GM13977 (cell line): ENCODE results near the gene ANKS3.

Experiments used
- DNase-seq: peaks from one replicate; pipeline ENCODE4 v3.0.0; 2012; ENCODE audit warnings: low spot score
- in situ Hi-C: fragments of 300-500 bp; cut with MboI; formaldehyde crosslinking; loops from one replicate; pipeline ENCODE4 v1.12.0; 2022; ENCODE audit warnings: low sequenced_read_pairs, low pct_unique_long_range_greater_than_20kb, mixed read lengths, inconsistent platforms; ENCODE audit not compliant: unreplicated experiment
- TF ChIP-seq, protein P1 (sequence below): IDR thresholded peaks from 2 replicates; pipeline ENCODE4 v1.5.1; 2012; ENCODE audit warnings: mild to moderate bottlenecking, control low read depth; ENCODE audit not compliant: insufficient read depth; ENCODE audit errors: extremely low read depth, missing control alignments

Gene ANKS3

DNA sequence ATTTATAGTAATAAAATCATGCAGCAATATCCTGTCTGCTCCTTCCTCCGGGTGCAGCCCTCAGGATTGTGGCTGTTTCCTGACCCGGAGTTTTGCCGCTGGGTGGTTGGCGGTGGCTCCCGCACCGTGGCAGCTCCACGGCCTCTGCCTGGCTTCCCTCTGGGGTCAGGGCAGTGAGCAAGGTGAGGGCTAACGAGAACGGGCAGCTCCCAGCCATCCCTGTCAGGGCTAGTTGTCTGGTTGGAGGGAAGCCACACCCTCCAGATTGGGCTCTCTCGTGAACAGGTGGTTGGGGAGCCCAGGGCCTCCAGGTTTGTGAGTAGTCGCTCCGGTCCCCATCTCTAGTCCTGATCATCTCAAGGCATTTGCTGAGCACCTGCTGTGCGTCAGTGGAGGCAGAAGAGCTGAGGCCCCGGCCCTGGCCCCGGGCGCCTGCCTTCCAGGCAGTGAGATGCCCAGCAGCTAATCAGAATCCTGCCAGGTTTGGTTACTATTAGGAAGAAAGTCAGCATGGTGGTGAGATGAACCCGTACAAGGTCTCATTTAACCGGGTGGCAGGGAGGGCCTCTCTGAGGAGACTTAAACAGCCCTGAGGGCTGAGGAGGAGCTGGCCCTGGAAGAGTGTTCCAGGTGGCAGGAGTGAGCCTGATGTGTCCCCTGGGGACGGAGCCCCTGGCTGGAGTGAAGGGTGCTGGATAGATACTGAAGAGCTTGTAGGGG, 43.0 kb downstream of the ANKS3 start:
- DNase-seq: no peak
- in situ Hi-C loops: no loop called here
- TF ChIP-seq, protein P1, sequence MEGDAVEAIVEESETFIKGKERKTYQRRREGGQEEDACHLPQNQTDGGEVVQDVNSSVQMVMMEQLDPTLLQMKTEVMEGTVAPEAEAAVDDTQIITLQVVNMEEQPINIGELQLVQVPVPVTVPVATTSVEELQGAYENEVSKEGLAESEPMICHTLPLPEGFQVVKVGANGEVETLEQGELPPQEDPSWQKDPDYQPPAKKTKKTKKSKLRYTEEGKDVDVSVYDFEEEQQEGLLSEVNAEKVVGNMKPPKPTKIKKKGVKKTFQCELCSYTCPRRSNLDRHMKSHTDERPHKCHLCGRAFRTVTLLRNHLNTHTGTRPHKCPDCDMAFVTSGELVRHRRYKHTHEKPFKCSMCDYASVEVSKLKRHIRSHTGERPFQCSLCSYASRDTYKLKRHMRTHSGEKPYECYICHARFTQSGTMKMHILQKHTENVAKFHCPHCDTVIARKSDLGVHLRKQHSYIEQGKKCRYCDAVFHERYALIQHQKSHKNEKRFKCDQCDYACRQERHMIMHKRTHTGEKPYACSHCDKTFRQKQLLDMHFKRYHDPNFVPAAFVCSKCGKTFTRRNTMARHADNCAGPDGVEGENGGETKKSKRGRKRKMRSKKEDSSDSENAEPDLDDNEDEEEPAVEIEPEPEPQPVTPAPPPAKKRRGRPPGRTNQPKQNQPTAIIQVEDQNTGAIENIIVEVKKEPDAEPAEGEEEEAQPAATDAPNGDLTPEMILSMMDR: no peak

DNA sequence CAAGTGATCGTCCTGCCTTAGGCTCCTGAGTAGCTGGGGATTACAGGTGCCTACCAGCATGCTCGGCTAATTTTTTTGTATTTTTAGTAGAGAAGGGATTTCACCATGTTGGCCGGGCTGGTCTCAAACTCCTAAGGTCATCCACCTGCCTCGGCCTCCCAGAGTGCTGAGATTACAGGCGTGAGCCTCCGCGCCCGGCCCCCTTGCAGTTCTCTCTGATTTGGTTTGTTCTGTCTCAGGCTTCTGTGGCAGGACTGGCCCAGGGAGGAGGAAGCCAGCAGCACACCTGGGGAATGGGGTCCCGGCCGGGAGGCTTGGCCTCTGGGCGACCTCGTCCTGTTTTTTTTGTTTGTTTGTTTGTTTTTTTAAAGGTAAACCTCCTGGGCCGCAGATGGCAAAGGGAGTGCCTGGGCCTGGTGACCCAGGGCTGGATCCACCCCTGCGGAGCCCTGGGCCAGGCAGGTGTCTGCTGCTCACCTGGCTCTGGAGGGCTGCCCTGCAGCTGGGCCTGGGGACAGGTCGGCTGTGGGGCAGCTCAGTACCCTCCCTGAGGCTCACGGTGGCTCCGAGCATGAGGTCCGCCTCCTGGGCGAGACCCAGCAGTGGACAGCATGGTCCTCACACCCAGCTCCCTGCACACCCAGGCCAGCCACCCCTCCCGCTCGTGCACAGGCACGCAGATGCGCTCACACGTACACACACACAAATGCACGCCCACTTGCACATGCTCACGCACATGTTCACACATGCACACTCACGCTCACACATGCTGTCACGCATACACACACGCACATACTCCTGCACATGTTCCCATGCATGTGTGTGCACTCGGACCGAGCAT, 44.0 kb downstream of the ANKS3 start:
- no peak for DNase-seq
- in situ Hi-C loops: no loop called here
- TF ChIP-seq, protein P1: no peak

DNA sequence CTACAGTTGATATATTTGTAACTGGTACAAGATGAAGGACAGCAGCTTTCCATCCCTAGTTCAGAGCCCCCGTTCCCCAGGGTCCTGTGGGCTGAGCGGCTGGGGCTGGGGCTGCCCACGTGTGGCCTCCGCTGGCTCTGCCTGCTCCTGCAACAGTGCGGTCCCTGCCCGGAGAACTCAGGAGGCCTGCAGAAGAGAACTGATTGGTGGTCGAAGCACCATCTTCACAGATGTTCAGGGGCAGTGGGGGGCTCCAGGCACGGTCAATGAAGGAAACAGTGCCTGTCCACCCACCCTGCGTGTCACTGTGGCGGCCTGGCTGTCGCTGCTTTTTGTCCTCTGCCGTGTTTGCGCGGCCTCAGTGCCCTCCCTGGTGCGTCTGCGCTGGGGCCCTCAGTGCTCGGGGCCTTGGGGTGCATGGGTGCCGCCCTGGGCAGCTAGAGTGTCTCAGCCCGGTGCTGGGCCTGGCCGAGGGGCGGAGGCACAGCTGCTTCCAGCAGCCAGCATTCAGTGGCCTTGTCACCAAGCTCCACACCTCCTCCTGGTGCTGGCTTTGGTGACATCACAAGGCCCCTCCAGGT, 44.9 kb downstream of the ANKS3 start:
- no peak for DNase-seq
- in situ Hi-C loops: no loop called here
- TF ChIP-seq, protein P1: no peak

DNA sequence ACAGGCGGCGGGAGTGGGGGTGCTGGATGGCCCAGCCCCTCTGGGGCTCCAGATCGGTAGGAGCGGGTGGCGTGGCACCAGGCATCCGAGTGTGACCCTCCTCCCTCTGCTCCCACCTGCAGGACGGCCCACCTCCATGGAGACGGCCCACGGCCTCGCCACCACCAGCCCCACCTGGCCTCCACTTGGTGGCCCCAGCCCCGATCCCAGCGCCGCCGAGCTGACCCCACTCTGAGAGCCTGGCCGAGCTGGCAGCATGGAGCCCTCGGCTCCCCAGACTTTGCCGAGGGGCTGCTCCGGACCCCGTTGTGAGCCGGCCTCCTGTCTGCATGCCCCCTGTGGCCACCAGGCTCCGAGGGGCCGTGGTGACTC, 45.4 kb downstream of the ANKS3 start:
- no peak for DNase-seq
- TF ChIP-seq, protein P1: no peak
- in situ Hi-C loops: no loop called here

DNA sequence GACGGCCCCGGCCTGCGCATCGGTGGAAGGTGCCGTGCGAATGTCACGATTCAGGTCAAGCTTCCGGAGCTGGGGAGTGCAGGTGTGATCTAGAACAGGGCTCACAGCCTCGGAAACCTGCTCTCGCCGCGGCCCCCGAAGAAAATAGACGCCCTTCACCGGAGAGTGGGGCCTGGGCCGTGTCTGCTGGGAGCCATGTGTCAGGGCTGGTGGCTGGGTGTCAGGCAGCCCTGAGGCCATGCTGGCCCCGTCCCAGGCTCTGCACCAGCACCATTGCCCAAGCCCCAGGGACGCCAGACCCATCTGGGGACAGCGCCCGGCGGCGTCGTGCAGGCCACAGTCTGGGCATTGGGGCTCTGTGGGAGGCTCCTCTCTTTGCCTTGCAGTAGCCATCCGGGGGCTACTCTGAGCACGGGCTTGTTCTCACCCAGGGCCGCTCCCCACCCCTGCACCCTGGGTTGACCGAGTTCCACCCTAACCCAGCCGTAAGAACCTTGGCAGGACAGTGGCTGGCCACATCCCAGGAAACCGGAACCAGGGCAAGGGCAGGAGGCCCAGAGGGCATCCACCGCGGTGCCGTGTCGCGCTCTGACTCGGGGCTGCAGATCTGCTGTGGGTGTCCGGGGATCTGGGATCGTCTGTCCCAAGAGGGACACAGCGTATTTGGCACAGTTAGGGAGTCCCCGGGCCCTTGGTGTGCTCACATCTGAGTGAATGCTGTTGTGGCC, 46.0 kb downstream of the ANKS3 start:
- DNase-seq: no peak
- in situ Hi-C loops: no loop called here
- TF ChIP-seq, protein P1: no peak

DNA sequence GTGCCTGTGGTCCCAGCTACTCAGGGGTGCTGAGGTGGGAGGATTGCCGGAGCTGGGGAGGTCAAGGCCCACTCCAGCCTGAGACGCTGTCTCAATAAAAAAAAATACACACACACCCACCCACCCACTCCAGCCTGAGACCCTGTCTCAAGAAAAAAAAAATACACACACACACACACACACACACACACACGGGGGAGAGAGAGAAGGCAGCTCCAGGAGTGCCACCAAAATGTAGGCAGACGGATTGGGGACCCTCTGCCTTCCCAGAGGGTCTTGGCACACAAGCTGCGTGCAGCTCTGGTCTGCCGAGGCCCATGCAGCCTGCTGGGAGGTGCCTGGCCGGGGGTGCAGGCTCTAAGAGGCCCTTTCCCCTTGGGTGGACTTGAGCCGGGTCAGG, 46.7 kb downstream of the ANKS3 start:
- DNase-seq: no peak
- in situ Hi-C loops: no loop called here
- TF ChIP-seq, protein P1: no peak
